IMR-90 (cell line): ENCODE results near the gene PRKD2. TPM values are rescaled to one million over a fixed set of nuclear protein-coding genes. Genes with fewer than 3 reads are reported as not detected.

ENCODE experiments used
- ATAC-seq: fragments of 200-7000 bp; cut with Tn5 transposase; 2 replicates; pipeline ENCODE4 v1.9.1; 2020; ENCODE audit warnings: low read depth, mild to moderate bottlenecking, moderate library complexity
- BruUV-seq: library from RNA; stranded (reverse); fragments of 400-500 nt; replicated peaks from 2 replicates; lab custom pipeline; 2021; lab: Mats Ljungman, UMichigan
- CTCF ChIA-PET: fragments of 300-600 bp; formaldehyde crosslinking; extraction: SDS; loops from one replicate; lab custom pipeline; 2021; ENCODE audit warnings: antibody characterized with exemption; lab: Yijun Ruan, JAX
- POLR2A ChIA-PET: fragments of 300-600 bp; sonication (Branson Sonifier 250); formaldehyde crosslinking; loops from one replicate; lab custom pipeline; 2022; ENCODE audit warnings: antibody characterized with exemption; ENCODE audit not compliant: unreplicated experiment; lab: Charles Lee
- DNase-seq: peaks from one replicate; pipeline ENCODE4 v3.0.0; 2013
- H2AFZ ChIP-seq: replicated peaks from 2 replicates; pipeline ENCODE3; 2013; ENCODE audit warnings: low read length, mild to moderate bottlenecking; ENCODE audit not compliant: poor library complexity
- H2AK5ac ChIP-seq: 2 replicates; pipeline ENCODE4 v1.6.1; 2013; ENCODE audit warnings: low read depth, low read length, inconsistent platforms
- H2AK9ac ChIP-seq: replicated peaks from 2 replicates; pipeline ENCODE3; 2013; ENCODE audit warnings: mild to moderate bottlenecking, low read depth, low read length, moderate library complexity; ENCODE audit not compliant: poor library complexity
- H2BK120ac ChIP-seq: 2 replicates; pipeline ENCODE4 v1.6.1; 2013; ENCODE audit warnings: low read depth, low read length, inconsistent platforms
- H2BK15ac ChIP-seq: 3 replicates; pipeline ENCODE4 v1.6.1; 2013; ENCODE audit warnings: low read depth, low read length, inconsistent platforms
- H2BK20ac ChIP-seq: 2 replicates; pipeline ENCODE4 v1.6.1; 2013; ENCODE audit warnings: low read depth, mild to moderate bottlenecking, inconsistent platforms, low read length, moderate library complexity
- H2BK5ac ChIP-seq: 2 replicates; pipeline ENCODE4 v1.6.1; 2013; ENCODE audit warnings: mild to moderate bottlenecking, low read depth, low read length, inconsistent platforms; ENCODE audit not compliant: poor library complexity, severe bottlenecking
- H3K14ac ChIP-seq: replicated peaks from 2 replicates; pipeline ENCODE4 v1.6.1; 2013; ENCODE audit warnings: low read depth, low read length, inconsistent platforms
- H3K18ac ChIP-seq: 2 replicates; pipeline ENCODE4 v1.6.1; 2013; ENCODE audit warnings: low read depth, low read length, control low read depth
- H3K23ac ChIP-seq: 2 replicates; pipeline ENCODE4 v1.6.1; 2013; ENCODE audit warnings: low read depth, low read length, inconsistent platforms
- H3K27ac ChIP-seq: 2 replicates; pipeline ENCODE4 v1.5.1; 2013; ENCODE audit warnings: mild to moderate bottlenecking, control low read depth, low read length; ENCODE audit not compliant: insufficient read depth
- H3K27me3 ChIP-seq: 2 replicates; pipeline ENCODE4 v1.6.1; 2013; ENCODE audit warnings: low read length; ENCODE audit not compliant: control insufficient read depth, insufficient read depth
- H3K36me3 ChIP-seq: 2 replicates; pipeline ENCODE4 v1.6.1; 2013; ENCODE audit warnings: low read length, mixed read lengths; ENCODE audit not compliant: control insufficient read depth, insufficient read depth
- H3K4ac ChIP-seq: 2 replicates; pipeline ENCODE4 v1.6.1; 2013; ENCODE audit warnings: low read depth, low read length, inconsistent platforms
- H3K4me1 ChIP-seq: 2 replicates; pipeline ENCODE4 v1.6.1; 2013; ENCODE audit warnings: low read length, mixed read lengths; ENCODE audit not compliant: control insufficient read depth, insufficient read depth
- H3K4me2 ChIP-seq: 2 replicates; pipeline ENCODE4 v1.6.1; 2013; ENCODE audit warnings: low read depth, mild to moderate bottlenecking, control low read depth, low read length, moderate library complexity
- H3K4me3 ChIP-seq: 2 replicates; pipeline ENCODE4 v1.5.1; 2013; ENCODE audit warnings: low read depth, mild to moderate bottlenecking, control low read depth, low read length, moderate library complexity; ENCODE audit not compliant: insufficient read depth
- H3K56ac ChIP-seq: 2 replicates; pipeline ENCODE4 v1.6.1; 2013; ENCODE audit warnings: low read length, inconsistent platforms; ENCODE audit not compliant: insufficient read depth; ENCODE audit errors: extremely low read depth
- H3K79me1 ChIP-seq, 2 experiments: 2 replicates each; pipeline ENCODE4 v1.6.1; 2013; ENCODE audit warnings: low read length in 2 of 2, inconsistent platforms in 1 of 2, low read depth in 1 of 2
- H3K9ac ChIP-seq: 2 replicates; pipeline ENCODE4 v1.6.1; 2013; ENCODE audit warnings: low read depth, low read length, control low read depth
- H3K9me1 ChIP-seq: 2 replicates; pipeline ENCODE4 v1.6.1; 2013; ENCODE audit warnings: low read length, inconsistent platforms; ENCODE audit not compliant: insufficient read depth
- H3K9me3 ChIP-seq: 2 replicates; pipeline ENCODE4 v1.6.1; 2013; ENCODE audit warnings: low read length; ENCODE audit not compliant: control insufficient read depth, insufficient read depth
- H4K20me1 ChIP-seq: 2 replicates; pipeline ENCODE4 v1.6.1; 2013; ENCODE audit warnings: low read length, inconsistent platforms; ENCODE audit not compliant: insufficient read depth
- H4K5ac ChIP-seq: 2 replicates; pipeline ENCODE4 v1.6.1; 2013; ENCODE audit warnings: mild to moderate bottlenecking, low read depth, low read length, control low read depth
- H4K8ac ChIP-seq, 2 experiments: 2 replicates each; pipeline ENCODE4 v1.6.1; 2013; ENCODE audit warnings: low read depth in 2 of 2, low read length in 2 of 2, control low read depth in 1 of 2, inconsistent platforms in 1 of 2
- H4K91ac ChIP-seq: 2 replicates; pipeline ENCODE4 v1.6.1; 2013; ENCODE audit warnings: low read depth, low read length, inconsistent platforms; ENCODE audit not compliant: insufficient read depth
- CEBPB ChIP-seq: IDR thresholded peaks from 2 replicates; pipeline ENCODE4 v1.6.1; 2012; ENCODE audit warnings: low read depth, low read length, improper control_type of control experiment
- CHD1 ChIP-seq: IDR thresholded peaks from 2 replicates; pipeline ENCODE4 v1.6.1; 2012; ENCODE audit warnings: low read depth, low read length, improper control_type of control experiment
- FOS ChIP-seq: fragments of 150-350 bp; IDR thresholded peaks from 2 replicates; pipeline ENCODE4 v1.6.1; 2016; ENCODE audit warnings: low read depth, low read length
- NFE2L2 ChIP-seq: fragments of 150-350 bp; IDR thresholded peaks from 2 replicates; pipeline ENCODE4 v1.6.1; 2016; ENCODE audit warnings: low read depth, mild to moderate bottlenecking, low read length
- POLR2A ChIP-seq: IDR thresholded peaks from 2 replicates; pipeline ENCODE4 v1.6.1; 2012; ENCODE audit warnings: mild to moderate bottlenecking, low read depth, low read length
- RCOR1 ChIP-seq: IDR thresholded peaks from 2 replicates; pipeline ENCODE4 v1.6.1; 2012; ENCODE audit warnings: mild to moderate bottlenecking, low read length, improper control_type of control experiment; ENCODE audit not compliant: insufficient replicate concordance
- SMC3 ChIP-seq: fragments of 150-350 bp; IDR thresholded peaks from 2 replicates; pipeline ENCODE4 v1.6.1; 2016; ENCODE audit warnings: low read depth, mild to moderate bottlenecking, antibody characterized with exemption, low read length, moderate library complexity
- WGBS, 2 experiments: methylation state at CpG; one replicate each; pipeline versions ENCODE4 v1.1.5 to v1.1.7; 2013; ENCODE audit warnings: missing lambda C conversion rate in 2 of 2; ENCODE audit not compliant: insufficient read length in 1 of 2; ENCODE audit errors: extremely low coverage in 2 of 2; 5-methylcytosine and 5-hydroxymethylcytosine counted together
- dilution Hi-C: fragments of 300-500 bp; cut with HindIII; formaldehyde crosslinking; loops from one replicate; pipeline ENCODE4 v1.14.3; 2018; ENCODE audit warnings: low sequenced_read_pairs; ENCODE audit not compliant: unreplicated experiment
- in situ Hi-C: fragments of 300-500 bp; cut with MboI; formaldehyde crosslinking; loops from 3 replicates; pipeline ENCODE4 v1.14.3; 2019; ENCODE audit warnings: low sequenced_read_pairs, inconsistent platforms, mixed read lengths
- intact Hi-C: fragments of 100-400 bp; cut with micrococcal nuclease; formaldehyde crosslinking; loops from 2 replicates; pipeline ENCODE4 v1.10.0; 2022
- polyA plus RNA-seq, 3 experiments: library from polyadenylated mRNA; depleted of rRNA; stranded (reverse); fragments of >200 nt; gene quantifications; 2 replicates each; pipeline ENCODE4 v1.2.3, GENCODE V29; 2012; ENCODE audit warnings: low replicate concordance in 1 of 3
- total RNA-seq: library from RNA; depleted of rRNA; stranded (reverse); fragments of >200 nt; gene quantifications from 2 replicates; pipeline ENCODE4 v1.2.3, GENCODE V29; 2012
- TF ChIP-seq, protein P1 (sequence below): fragments of 150-350 bp; IDR thresholded peaks from 2 replicates; pipeline ENCODE4 v1.6.1; 2016; ENCODE audit warnings: low read depth, mild to moderate bottlenecking, low read length, moderate library complexity, borderline replicate concordance

PRKD2 gene
- total and polyA plus RNA-seq, 2 of the 4 experiments (the other 2 are of a cell fraction) = 9.9 to 19.6 TPM

DNA sequence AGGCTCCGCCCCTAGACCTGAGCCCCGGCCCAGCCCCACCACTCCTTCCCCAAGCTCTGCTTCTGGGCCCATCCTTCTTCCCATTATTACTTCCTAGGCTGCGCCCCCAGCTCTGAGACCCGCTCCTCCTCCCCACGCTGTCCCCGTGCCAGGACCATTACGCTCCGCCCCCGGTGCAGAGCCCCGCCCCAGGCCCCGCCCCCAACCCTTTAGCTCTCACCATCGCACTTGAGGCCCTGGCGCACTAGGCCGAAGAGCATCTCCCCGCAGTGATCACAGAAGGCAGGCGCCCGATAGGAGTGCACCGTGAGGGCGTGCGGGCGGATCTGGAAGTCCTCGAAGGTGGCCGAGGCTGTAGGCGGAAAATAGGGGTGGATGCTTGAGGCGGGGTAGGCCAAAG lies 6.2 kb downstream of the PRKD2 start:
- Histone ChIP-seq H3K4me1 (peaks cover 4% of the 10 kb centered on the region), H3K36me3 (peaks cover 23% of the 10 kb centered on the region), H3K14ac (no peak overlapping the region), H3K18ac (no peak overlapping the region), H2BK20ac (no peak overlapping the region), H4K5ac (no peak overlapping the region), H3K4ac (no peak overlapping the region), H3K4me2 (no peak overlapping the region), H2AFZ (no peak overlapping the region), H3K27ac (no peak overlapping the region), H2BK15ac (no peak overlapping the region), H3K56ac (no peak overlapping the region), H4K91ac (no peak overlapping the region), H3K27me3 (no peaks in the 10 kb centered on the region), H4K8ac (no peak overlapping the region), H2BK120ac (no peak overlapping the region), H3K9ac (no peak overlapping the region), H3K79me1 (peaks cover 3 to 28% of the 10 kb centered on the region in 2 experiments), H3K23ac (no peak overlapping the region), H3K9me1 (no peaks in the 10 kb centered on the region), H2AK5ac (no peak overlapping the region), H3K9me3 (no peaks in the 10 kb centered on the region), H3K4me3 (no peak overlapping the region), H4K20me1 (peaks cover 2% of the 10 kb centered on the region; the same call in 1 of the 2 replicates), H2AK9ac (no peak overlapping the region), H2BK5ac (no peak overlapping the region)
- no peak for DNase-seq
- POLR2A ChIA-PET = no interaction called here
- no peak for TF ChIP-seq CHD1
- no peak for TF ChIP-seq SMC3
- TF ChIP-seq, protein P1, sequence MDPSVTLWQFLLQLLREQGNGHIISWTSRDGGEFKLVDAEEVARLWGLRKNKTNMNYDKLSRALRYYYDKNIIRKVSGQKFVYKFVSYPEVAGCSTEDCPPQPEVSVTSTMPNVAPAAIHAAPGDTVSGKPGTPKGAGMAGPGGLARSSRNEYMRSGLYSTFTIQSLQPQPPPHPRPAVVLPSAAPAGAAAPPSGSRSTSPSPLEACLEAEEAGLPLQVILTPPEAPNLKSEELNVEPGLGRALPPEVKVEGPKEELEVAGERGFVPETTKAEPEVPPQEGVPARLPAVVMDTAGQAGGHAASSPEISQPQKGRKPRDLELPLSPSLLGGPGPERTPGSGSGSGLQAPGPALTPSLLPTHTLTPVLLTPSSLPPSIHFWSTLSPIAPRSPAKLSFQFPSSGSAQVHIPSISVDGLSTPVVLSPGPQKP = no peak
- no peak for TF ChIP-seq RCOR1
- no peak for TF ChIP-seq POLR2A
- no peak for TF ChIP-seq FOS
- TF ChIP-seq NFE2L2 = no peak
- no peak for TF ChIP-seq CEBPB
- dilution Hi-C loops (no loop called here), intact Hi-C loops (no loop called here), in situ Hi-C loops (no loop called here)
- no peak for ATAC-seq
- 88% methylated on average over 5 of the region's 25 CpGs; no CpG with 5 or more reads in 1 of the 2 experiments for WGBS, 2 experiments
- no TSS peak for BruUV-seq
- CTCF ChIA-PET = no interaction called here
